GM12878 (cell line): ENCODE measurements around the gene GH2. TPM values are rescaled to one million over a fixed set of nuclear protein-coding genes. Genes with fewer than 3 reads are reported as not detected.
"Not testable (repeated sequence)": the region's sequence is repeated elsewhere in the genome, so short reads cannot be mapped to it uniquely, and the experiment has no call there.

Experiments
- ATAC-seq: fragments of 200-7000 bp; cut with Tn5 transposase; 3 replicates; pipeline ENCODE4 v1.9.1; 2020; ENCODE audit warnings: mild to moderate bottlenecking, moderate library complexity
- BruUV-seq: library from RNA; stranded (reverse); fragments of 400-500 nt; replicated peaks from 2 replicates; lab custom pipeline; 2021; lab: Mats Ljungman, UMichigan
- CTCF ChIA-PET: fragments of 300-600 bp; sonication (Branson Sonifier 250); formaldehyde crosslinking; extraction: SDS; loops from one replicate; lab custom pipeline; 2021; ENCODE audit warnings: inconsistent platforms; lab: Yijun Ruan, JAX
- POLR2A ChIA-PET: fragments of 350-600 bp; formaldehyde crosslinking; extraction: SDS; loops from one replicate; lab custom pipeline; 2021; ENCODE audit warnings: inconsistent platforms; lab: Charles Lee
- RAD21 ChIA-PET: fragments of 300-600 bp; sonication (Branson Sonifier 250); formaldehyde crosslinking; loops from one replicate; lab custom pipeline; 2023; ENCODE audit warnings: antibody characterized with exemption; ENCODE audit not compliant: unreplicated experiment; lab: Charles Lee
- SMC1A ChIA-PET: fragments of 300-600 bp; sonication (Branson Sonifier 250); formaldehyde crosslinking; loops from one replicate; lab custom pipeline; 2023; ENCODE audit not compliant: unreplicated experiment, uncharacterized antibody; lab: Charles Lee
- DNase-seq: peaks from one replicate; pipeline ENCODE4 v3.0.0-alpha.2; 2011; ENCODE audit warnings: low read depth, low spot score
- FAIRE-seq: peaks from 3 replicates; lab custom pipeline; 2011; peaks lifted over from hg19 to GRCh38; lab: Jason Lieb, UNC
- H2AFZ ChIP-seq: 2 replicates; pipeline ENCODE4 v1.6.0; 2011; ENCODE audit warnings: low read depth, low read length, control low read depth; ENCODE audit not compliant: control insufficient read depth
- H3K27ac ChIP-seq: 2 replicates; pipeline ENCODE4 v1.5.1; 2011; ENCODE audit warnings: control low read depth; ENCODE audit not compliant: control insufficient read depth, insufficient read depth
- H3K27me3 ChIP-seq, 2 experiments: replicated peaks in 1 of 2; 2 replicates each; pipeline versions ENCODE4 v1.6.0 to v1.6.1; 2011; ENCODE audit warnings: low read length in 1 of 2; ENCODE audit not compliant: control insufficient read depth in 2 of 2, insufficient read depth in 2 of 2
- H3K36me3 ChIP-seq, 2 experiments: 2 replicates each; pipeline ENCODE4 v1.5.1; 2011; ENCODE audit warnings: low read length in 1 of 2; ENCODE audit not compliant: control insufficient read depth in 2 of 2, insufficient read depth in 2 of 2
- H3K4me1 ChIP-seq: 2 replicates; pipeline ENCODE4 v1.6.1; 2011; ENCODE audit warnings: mild to moderate bottlenecking, low read length, moderate library complexity, mixed read lengths; ENCODE audit not compliant: control insufficient read depth, insufficient read depth
- H3K4me2 ChIP-seq: 2 replicates; pipeline ENCODE4 v1.6.0; 2011; ENCODE audit warnings: control low read depth; ENCODE audit not compliant: control insufficient read depth, insufficient read depth
- H3K4me3 ChIP-seq: fragments of 200-600 bp; sonication (generic); 2 replicates; pipeline ENCODE4 v1.5.1; 2016
- H3K79me2 ChIP-seq: 2 replicates; pipeline ENCODE4 v1.6.0; 2011; ENCODE audit warnings: low read length; ENCODE audit not compliant: control insufficient read depth, insufficient read depth
- H3K9ac ChIP-seq: 2 replicates; pipeline ENCODE4 v1.8.0; 2011; ENCODE audit warnings: low read length, control low read depth, mixed read lengths; ENCODE audit not compliant: control insufficient read depth, insufficient read depth
- H3K9me3 ChIP-seq: replicated peaks from 3 replicates; pipeline ENCODE4 v1.5.1; 2011; ENCODE audit warnings: mild to moderate bottlenecking, low read length; ENCODE audit not compliant: control insufficient read depth, insufficient read depth
- H4K20me1 ChIP-seq: 2 replicates; pipeline ENCODE4 v1.6.0; 2011; ENCODE audit not compliant: control insufficient read depth, insufficient read depth
- MEF2B ChIP-seq: fragments of 450-650 bp; IDR thresholded peaks from 2 replicates; pipeline ENCODE4 v1.6.1; 2018; ENCODE audit warnings: mild to moderate bottlenecking, moderate library complexity; ENCODE audit not compliant: partially characterized antibody, poor library complexity, severe bottlenecking
- WGBS: methylation state at CpG from one replicate; pipeline ENCODE4 v1.1.6; 2016; ENCODE audit warnings: low lambda C conversion rate; ENCODE audit not compliant: insufficient replicate concordance, insufficient coverage; ENCODE audit errors: missing lambda C conversion rate; 5-methylcytosine and 5-hydroxymethylcytosine counted together
- in situ Hi-C: fragments of 300-500 bp; cut with MboI; formaldehyde crosslinking; loops from 9 replicates; pipeline ENCODE4 v1.14.3; 2018; ENCODE audit warnings: mixed read lengths
- intact Hi-C: fragments of 100-400 bp; cut with micrococcal nuclease; formaldehyde crosslinking; loops from one replicate; pipeline ENCODE4 v1.14.2; 2022; ENCODE audit not compliant: unreplicated experiment
- polyA plus RNA-seq, 11 experiments: library from polyadenylated mRNA; depleted of rRNA in 4 of 11; unstranded in 6 of 11; stranded (reverse) in 5 of 11; fragments of >200 nt; fragmentation: Nextera tagmentation in 4 of 11; fragmentation: Illumina TruSeq in 1 of 11; extraction: Ambion mirVana in 4 of 11; extraction: Trizol in 1 of 11; gene quantifications; 1 replicate in 1 of 11; 2 replicates in 10 of 11; pipeline versions ENCODE4 v1.2.1 to v1.2.3, GENCODE V29; 2011 to 2016; ENCODE audit warnings: inconsistent platforms in 2 of 11, missing spikeins in 2 of 11, low read depth in 1 of 11
- total RNA-seq, 4 experiments: library from RNA; depleted of rRNA in 3 of 4; stranded (reverse); fragments of >200 nt in 3 of 4; fragmentation: Illumina TruSeq in 1 of 4; extraction: Trizol in 1 of 4; gene quantifications; 2 replicates each; pipeline versions ENCODE4 v1.2.1 to v1.2.3, GENCODE V29; 2013 to 2021

The GH2 gene
- total and polyA plus RNA-seq, 10 of the 15 experiments (the other 5 are each of a cell fraction or from before 2014, with no cell fraction given), result not detected

- WGBS, result 23% methylated on average over 6 of the region's 8 CpGs
- H3K4me2 ChIP-seq, H3K9ac ChIP-seq, H3K36me3 ChIP-seq, BruUV-seq, RAD21 ChIA-PET, intact Hi-C loops, H3K4me3 ChIP-seq, H3K4me1 ChIP-seq, H3K27ac ChIP-seq, FAIRE-seq, H3K27me3 ChIP-seq, POLR2A ChIA-PET, in situ Hi-C loops, H3K9me3 ChIP-seq, H3K79me2 ChIP-seq, H2AFZ ChIP-seq, H4K20me1 ChIP-seq, DNase-seq: not testable (repeated sequence)
- ChIA-PET SMC1A (interaction anchor here (0.6 kb wide), 1 partner anchor 74 kb away, joined by 3 read pairs; no protein-coding TSS in a partner anchor), CTCF (interaction anchor here (0.6 to 1.4 kb wide), 5 partner anchors 8 to 259 kb away, joined by 3 to 6 read pairs (median 4); no protein-coding TSS in a partner anchor)
- peak; percentile 94 for ATAC-seq
- peak; percentile 61 for TF ChIP-seq MEF2B
These were observed 7.6 kb downstream of the GH2 start for GRCh38 chr17:63874061-63874626.

- H3K36me3 ChIP-seq, DNase-seq, H3K27me3 ChIP-seq, BruUV-seq, H3K4me3 ChIP-seq, H3K9ac ChIP-seq, H2AFZ ChIP-seq, H3K27ac ChIP-seq, ATAC-seq, intact Hi-C loops, RAD21 ChIA-PET, FAIRE-seq, H4K20me1 ChIP-seq, SMC1A ChIA-PET, H3K4me1 ChIP-seq, in situ Hi-C loops, H3K79me2 ChIP-seq, POLR2A ChIA-PET, H3K4me2 ChIP-seq, H3K9me3 ChIP-seq: not testable (repeated sequence)
- 39% methylated on average over 5 of the region's 7 CpGs for WGBS
- CTCF ChIA-PET, result interaction anchor here (1.1 kb wide), 1 partner anchor 14 kb away, joined by 3 read pairs; no protein-coding TSS in a partner anchor
These were observed 8.2 kb downstream of the GH2 start, which contains the start of gene CSH2 for GRCh38 chr17:63873577-63873976. Gene CSH2, minus strand, starts transcription at chr17:63873677. Its CDS starts 63 bp downstream, at chr17:63873614.

- intact Hi-C loops, H3K36me3 ChIP-seq, H2AFZ ChIP-seq, BruUV-seq, H4K20me1 ChIP-seq, H3K27ac ChIP-seq, H3K27me3 ChIP-seq, H3K4me2 ChIP-seq, H3K9ac ChIP-seq, FAIRE-seq, CTCF ChIA-PET, RAD21 ChIA-PET, SMC1A ChIA-PET, DNase-seq, H3K9me3 ChIP-seq, H3K4me1 ChIP-seq, H3K79me2 ChIP-seq, H3K4me3 ChIP-seq, ATAC-seq, in situ Hi-C loops: not testable (repeated sequence)
- WGBS, result 75% methylated on average over 11 of the region's 15 CpGs
- POLR2A ChIA-PET, result interaction anchor here (0.7 kb wide), 1 partner anchor 28 kb away, joined by 3 read pairs; no protein-coding TSS in a partner anchor
These were observed 9.9 kb downstream of the GH2 start for GRCh38 chr17:63871646-63872365.
